IPS-NIHi7 (cell line): ENCODE measurements around the gene HIF1AN.
A peak's percentile ranks its signal among the peaks of the same experiment; 100 is the strongest.
"Not testable (repeated sequence)": the region's sequence is repeated elsewhere in the genome, so short reads cannot be mapped to it uniquely, and the experiment has no call there.

ENCODE experiments used
- DNase-seq: peaks from one replicate; pipeline ENCODE4 v3.0.0; 2012; ENCODE audit warnings: mixed read lengths; ENCODE audit errors: extremely low spot score

The HIF1AN gene

GRCh38 chr10:100567249-100567648 is 31.5 kb downstream of the HIF1AN start:
- DNase-seq: no peak

GRCh38 chr10:100567826-100568225 is 32.1 kb downstream of the HIF1AN start:
- no peak for DNase-seq

- no peak for DNase-seq
Observed at GRCh38 chr10:100568912-100569311, 33.2 kb downstream of the HIF1AN start.

GRCh38 chr10:100569687-100570481 is 34.1 kb downstream of the HIF1AN start:
- peak; percentile 80 for DNase-seq

GRCh38 chr10:100570506-100570905 is 34.8 kb downstream of the HIF1AN start:
- DNase-seq: no peak

GRCh38 chr10:100571084-100571856 is 35.5 kb downstream of the HIF1AN start:
- no peak for DNase-seq

- DNase-seq: not testable (repeated sequence)
Observed at GRCh38 chr10:100575146-100575545, 39.4 kb downstream of the HIF1AN start.

- no peak for DNase-seq
Observed at GRCh38 chr10:100575585-100576281, 40.0 kb downstream of the HIF1AN start.

GRCh38 chr10:100576282-100576635 is 40.5 kb downstream of the HIF1AN start:
- DNase-seq: no peak

GRCh38 chr10:100579261-100580090 is 43.7 kb downstream of the HIF1AN start:
- DNase-seq: no peak

GRCh38 chr10:100586959-100587358 is 51.2 kb downstream of the HIF1AN start:
- no peak for DNase-seq

GRCh38 chr10:100598166-100598565 is 62.4 kb downstream of the HIF1AN start:
- no peak for DNase-seq

- DNase-seq: no peak
Observed at GRCh38 chr10:100600218-100600617, 64.5 kb downstream of the HIF1AN start.

- no peak for DNase-seq
Observed at GRCh38 chr10:100607439-100607838, 71.7 kb downstream of the HIF1AN start.
